Kidney epithelial cell (primary cell): Measurements from ENCODE around the gene ZDHHC22. TPM values are rescaled to one million over a fixed set of nuclear protein-coding genes. Genes with fewer than 3 reads are reported as not detected.

Experiments
- DNase-seq: peaks from one replicate; pipeline ENCODE4 v3.0.0-alpha.2; 2010; ENCODE audit warnings: low read depth
- H3K27me3 ChIP-seq: 2 replicates; pipeline ENCODE4 v1.6.0; 2011; ENCODE audit warnings: low read length; ENCODE audit not compliant: control insufficient read depth, insufficient read depth
- H3K36me3 ChIP-seq: 2 replicates; pipeline ENCODE4 v1.5.1; 2011; ENCODE audit warnings: low read length; ENCODE audit not compliant: control insufficient read depth, insufficient read depth
- H3K4me3 ChIP-seq: 2 replicates; pipeline ENCODE4 v1.5.1; 2011; ENCODE audit warnings: low read depth, mild to moderate bottlenecking, control low read depth, low read length
- total RNA-seq: library from RNA; depleted of rRNA; stranded (reverse); fragments of >200 nt; gene quantifications from 2 replicates; pipeline ENCODE4 v1.2.3, GENCODE V29; 2015
- TF ChIP-seq, protein P1 (sequence below): IDR thresholded peaks from 2 replicates; pipeline ENCODE4 v1.5.1; 2011; ENCODE audit warnings: mild to moderate bottlenecking, moderate library complexity, low read length, control low read depth, inconsistent platforms; ENCODE audit not compliant: insufficient read depth, poor library complexity, severe bottlenecking

Gene ZDHHC22
- total RNA-seq, 1 donor from 2014 or later, result 0.21 TPM

DNA sequence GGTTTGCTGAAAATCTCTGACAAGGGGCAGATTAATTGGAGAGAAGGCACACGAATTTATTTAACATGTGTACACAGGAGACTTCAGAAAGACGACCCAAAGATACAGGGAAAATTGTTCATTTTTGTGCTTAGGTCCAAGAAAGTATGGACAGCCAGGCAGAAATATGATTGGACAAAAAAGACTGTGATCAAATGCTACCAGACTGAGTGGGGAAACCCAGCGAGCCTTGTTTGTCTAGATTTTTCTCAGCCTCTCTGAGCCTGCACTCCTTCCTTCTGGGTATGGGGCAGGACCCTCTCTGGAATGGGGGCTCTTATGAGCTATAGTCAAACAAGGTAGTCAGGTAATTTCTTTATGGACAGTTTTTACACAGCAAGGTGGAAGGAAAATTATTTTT lies 54.0 kb downstream of the ZDHHC22 start:
- Histone ChIP-seq H3K27me3 (no peaks in the 10 kb centered on the region), H3K36me3 (no peaks in the 10 kb centered on the region), H3K4me3 (no peak overlapping the region)
- TF ChIP-seq, protein P1, sequence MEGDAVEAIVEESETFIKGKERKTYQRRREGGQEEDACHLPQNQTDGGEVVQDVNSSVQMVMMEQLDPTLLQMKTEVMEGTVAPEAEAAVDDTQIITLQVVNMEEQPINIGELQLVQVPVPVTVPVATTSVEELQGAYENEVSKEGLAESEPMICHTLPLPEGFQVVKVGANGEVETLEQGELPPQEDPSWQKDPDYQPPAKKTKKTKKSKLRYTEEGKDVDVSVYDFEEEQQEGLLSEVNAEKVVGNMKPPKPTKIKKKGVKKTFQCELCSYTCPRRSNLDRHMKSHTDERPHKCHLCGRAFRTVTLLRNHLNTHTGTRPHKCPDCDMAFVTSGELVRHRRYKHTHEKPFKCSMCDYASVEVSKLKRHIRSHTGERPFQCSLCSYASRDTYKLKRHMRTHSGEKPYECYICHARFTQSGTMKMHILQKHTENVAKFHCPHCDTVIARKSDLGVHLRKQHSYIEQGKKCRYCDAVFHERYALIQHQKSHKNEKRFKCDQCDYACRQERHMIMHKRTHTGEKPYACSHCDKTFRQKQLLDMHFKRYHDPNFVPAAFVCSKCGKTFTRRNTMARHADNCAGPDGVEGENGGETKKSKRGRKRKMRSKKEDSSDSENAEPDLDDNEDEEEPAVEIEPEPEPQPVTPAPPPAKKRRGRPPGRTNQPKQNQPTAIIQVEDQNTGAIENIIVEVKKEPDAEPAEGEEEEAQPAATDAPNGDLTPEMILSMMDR, result no peak
- DNase-seq, result no peak

DNA sequence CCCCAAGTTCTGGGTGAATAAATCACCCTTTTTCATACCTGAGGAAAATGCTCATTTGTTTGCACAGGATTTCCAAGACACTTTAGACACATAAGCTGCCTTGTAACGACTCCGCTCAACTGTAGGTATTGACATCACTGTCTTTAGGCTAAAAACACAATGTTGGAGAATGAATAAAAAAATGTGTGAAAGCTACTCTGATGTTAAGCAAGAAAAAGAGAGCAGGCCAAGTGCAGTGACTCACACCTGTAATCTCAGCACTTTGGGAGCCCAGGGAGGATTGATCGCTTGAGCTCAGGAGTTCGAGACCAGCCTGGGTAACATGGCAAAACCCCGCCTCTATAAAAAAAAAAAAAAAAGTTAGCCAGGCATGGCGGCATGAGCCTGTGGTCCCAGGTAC lies 54.6 kb downstream of the ZDHHC22 start:
- no peak for DNase-seq
- Histone ChIP-seq H3K27me3 (no peaks in the 10 kb centered on the region), H3K36me3 (no peaks in the 10 kb centered on the region), H3K4me3 (no peak overlapping the region)
- TF ChIP-seq, protein P1, result no peak

DNA sequence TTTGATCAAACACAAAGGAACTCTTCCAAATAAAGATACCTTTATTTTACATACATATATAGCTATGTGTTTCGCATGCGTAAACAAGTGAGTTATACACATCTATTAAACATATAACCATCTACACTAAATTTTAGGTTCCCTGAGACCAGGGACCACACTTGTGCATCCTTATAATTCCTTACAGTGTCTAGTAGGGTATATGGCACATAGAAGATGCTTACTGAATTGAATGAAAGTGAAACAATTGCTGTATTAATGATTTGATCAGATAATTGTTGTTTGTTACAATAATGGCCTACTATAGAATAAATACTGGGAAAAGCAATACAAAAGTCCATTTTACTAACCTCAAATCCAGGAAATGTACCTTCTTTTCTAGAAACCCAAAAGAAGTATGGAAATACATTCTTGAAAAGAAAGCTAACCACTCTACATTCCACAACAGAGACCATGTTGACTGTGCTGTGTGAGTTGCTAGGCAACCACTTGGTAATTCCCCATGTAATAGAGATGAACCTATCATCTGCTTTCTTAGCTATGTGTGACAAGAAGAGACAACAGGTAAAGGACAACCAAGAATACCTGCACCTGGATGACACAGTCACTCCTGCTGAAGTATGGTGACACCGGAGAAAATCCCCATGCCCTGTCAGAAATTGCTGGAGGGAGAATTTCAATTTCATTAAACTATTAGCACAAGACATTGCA lies 55.4 kb downstream of the ZDHHC22 start:
- no peak for DNase-seq
- Histone ChIP-seq H3K27me3 (no peaks in the 10 kb centered on the region), H3K36me3 (no peaks in the 10 kb centered on the region), H3K4me3 (no peak overlapping the region)
- TF ChIP-seq, protein P1, result no peak

DNA sequence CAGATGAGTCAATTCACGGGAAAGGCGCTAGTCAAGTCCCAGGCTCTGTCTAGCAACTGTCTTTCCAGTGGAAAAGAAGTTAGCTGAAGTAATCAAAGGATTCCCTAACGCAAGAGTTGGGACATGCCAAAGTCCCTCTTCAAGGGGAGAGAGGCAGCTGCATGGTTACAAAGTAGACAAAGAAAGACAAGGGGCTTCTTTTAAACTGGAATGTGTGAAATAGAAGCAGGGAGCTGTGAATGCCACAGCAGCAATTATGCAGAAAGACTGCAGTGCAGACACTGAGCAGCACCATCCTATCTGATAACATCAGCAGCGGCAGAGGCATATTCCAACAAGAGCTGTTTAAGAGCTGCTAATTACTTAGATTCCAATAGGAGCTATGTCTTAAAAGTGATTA lies 56.1 kb downstream of the ZDHHC22 start:
- DNase-seq, result no peak
- H3K36me3 ChIP-seq, result no peaks in the 10 kb centered on the region
- no peak overlapping the region for H3K4me3 ChIP-seq
- TF ChIP-seq, protein P1, result no peak
- H3K27me3 ChIP-seq, result no peaks in the 10 kb centered on the region

DNA sequence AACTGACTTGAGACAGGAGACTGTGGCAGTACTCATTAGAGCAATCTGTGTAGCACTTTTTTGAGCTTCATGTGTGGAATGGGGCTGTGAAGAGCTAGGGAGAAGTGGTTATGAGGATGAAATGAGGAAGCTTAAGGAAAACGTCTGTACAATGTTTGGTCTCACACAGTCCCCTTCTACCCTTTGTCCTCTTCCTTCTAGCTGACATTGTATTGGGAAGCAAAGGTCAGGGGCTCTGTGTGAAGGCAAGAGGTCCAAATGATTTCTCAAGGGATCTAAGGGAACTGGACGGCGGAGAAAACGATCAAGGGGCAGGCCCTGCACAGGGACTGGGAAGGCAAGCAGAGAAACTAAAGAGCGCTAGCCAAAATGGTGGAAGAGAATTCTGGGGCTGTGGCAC lies 56.6 kb downstream of the ZDHHC22 start:
- no peak overlapping the region for H3K4me3 ChIP-seq
- no peaks in the 10 kb centered on the region for H3K36me3 ChIP-seq
- H3K27me3 ChIP-seq, result no peaks in the 10 kb centered on the region
- TF ChIP-seq, protein P1, result no peak
- DNase-seq, result no peak

DNA sequence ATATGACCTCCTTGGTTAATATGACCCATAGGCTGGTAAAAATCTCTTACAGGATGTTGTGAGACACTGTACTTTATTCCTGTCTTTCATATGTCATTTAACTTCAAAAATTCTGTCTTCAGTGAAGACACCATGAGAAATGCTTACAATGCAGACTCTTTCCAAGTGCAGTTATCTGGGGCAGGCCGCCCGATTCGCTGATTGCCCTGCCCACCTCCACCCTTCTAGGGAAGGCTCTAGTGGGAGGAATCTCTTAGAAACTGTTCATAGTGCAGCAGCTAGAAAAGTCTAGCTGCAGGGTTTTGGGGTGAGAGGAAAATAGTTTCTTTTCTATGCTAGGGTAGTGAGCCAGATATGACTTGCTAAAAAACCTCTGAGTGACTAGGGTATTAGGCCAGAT lies 58.5 kb downstream of the ZDHHC22 start:
- DNase-seq, result no peak
- H3K4me3 ChIP-seq, result no peak overlapping the region
- TF ChIP-seq, protein P1, result no peak
- no peaks in the 10 kb centered on the region for H3K27me3 ChIP-seq
- no peaks in the 10 kb centered on the region for H3K36me3 ChIP-seq
